Measurements from ENCODE around the gene CASKIN2. TPM values are rescaled to one million over a fixed set of nuclear protein-coding genes. Genes with fewer than 3 reads are reported as not detected.
A peak's percentile ranks its signal among the peaks of the same experiment; 100 is the strongest.

CASKIN2 gene
- total RNA-seq, 4 donors from 2014 or later: 9.5 to 12.2 (median 10.4) TPM

DNA sequence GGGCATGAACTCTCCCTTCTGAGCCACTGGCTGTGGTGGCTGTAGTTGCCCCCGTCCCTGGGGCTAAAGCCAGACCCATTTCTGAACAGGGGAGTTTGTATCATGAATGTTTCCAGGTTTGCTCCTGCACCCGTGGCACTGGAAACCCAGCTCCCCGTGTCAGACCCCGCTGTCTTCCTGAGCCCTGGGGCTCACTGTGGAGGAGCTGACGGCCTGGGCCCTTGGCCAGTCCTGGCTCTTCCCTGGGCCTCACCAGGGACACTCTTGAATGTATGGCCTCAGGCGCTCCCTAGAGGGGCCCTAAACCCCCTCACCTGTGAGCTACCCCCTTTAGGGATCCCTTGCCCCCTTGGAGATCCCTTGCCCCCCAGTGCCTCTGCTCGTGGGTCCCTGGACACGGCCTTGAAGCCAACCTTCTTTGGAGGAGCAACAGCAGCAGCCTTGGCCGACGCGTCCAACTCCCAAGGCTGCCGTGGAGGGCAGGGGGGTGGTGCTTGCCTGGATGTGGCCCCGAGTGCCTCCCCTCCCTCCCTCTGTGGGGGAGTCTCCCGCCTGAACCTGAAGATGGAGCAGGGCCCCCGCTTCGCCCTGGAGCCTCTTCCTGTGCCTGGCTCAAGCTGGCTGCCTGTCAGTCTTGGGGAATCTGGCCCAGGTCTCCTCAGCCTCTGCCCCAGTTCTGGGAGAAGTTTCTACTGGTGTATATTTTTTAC is 15.9 kb downstream of the CASKIN2 start:
- intact Hi-C loops (cut with DNase I): loop anchor here (10.0 kb wide), 3 partner anchors 65 to 255 kb away; no protein-coding TSS in a partner anchor
- WGBS, 2 donors: 50% methylated on average over 2 to 4 of the region's 16 CpGs
- no peak for TF ChIP-seq POLR2A (IDR thresholded peaks at IDR 0.05)
- TF ChIP-seq, protein P1, sequence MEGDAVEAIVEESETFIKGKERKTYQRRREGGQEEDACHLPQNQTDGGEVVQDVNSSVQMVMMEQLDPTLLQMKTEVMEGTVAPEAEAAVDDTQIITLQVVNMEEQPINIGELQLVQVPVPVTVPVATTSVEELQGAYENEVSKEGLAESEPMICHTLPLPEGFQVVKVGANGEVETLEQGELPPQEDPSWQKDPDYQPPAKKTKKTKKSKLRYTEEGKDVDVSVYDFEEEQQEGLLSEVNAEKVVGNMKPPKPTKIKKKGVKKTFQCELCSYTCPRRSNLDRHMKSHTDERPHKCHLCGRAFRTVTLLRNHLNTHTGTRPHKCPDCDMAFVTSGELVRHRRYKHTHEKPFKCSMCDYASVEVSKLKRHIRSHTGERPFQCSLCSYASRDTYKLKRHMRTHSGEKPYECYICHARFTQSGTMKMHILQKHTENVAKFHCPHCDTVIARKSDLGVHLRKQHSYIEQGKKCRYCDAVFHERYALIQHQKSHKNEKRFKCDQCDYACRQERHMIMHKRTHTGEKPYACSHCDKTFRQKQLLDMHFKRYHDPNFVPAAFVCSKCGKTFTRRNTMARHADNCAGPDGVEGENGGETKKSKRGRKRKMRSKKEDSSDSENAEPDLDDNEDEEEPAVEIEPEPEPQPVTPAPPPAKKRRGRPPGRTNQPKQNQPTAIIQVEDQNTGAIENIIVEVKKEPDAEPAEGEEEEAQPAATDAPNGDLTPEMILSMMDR (IDR thresholded peaks at IDR 0.05): no peak

DNA sequence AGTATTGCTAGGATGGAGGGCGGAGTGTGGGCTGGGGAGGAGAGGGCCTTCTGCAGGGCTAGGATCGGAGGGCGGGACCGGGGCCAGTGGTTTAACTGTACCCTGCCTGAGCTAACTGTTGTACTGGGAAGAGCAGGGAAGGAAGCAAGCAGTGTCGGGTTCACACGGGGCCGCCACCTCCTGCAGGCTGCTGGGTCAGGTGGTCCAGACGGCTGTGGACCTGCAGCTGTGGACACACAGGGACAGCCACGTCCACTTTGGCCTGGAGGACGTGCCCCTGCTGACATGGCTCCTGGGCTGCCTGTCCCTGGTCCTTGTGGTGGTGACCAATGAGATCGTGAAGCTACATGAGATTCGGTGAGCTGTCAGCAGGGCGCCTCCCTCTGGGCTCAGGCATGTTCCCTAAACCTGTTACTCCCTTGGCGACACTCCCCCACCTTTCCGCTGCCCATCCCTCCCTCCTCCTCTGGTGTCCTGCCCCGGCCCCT is 16.6 kb downstream of the CASKIN2 start:
- WGBS, 2 donors: 50 to 58% methylated on average over 11 of the region's 16 CpGs

More for the DNA sequence above, 15.9 kb downstream of the CASKIN2 start:
- Histone ChIP-seq H3K27ac (peak overlapping the region in 3 of 4 donors; percentile 39 to 48 (median 48)), H3K27me3 (no peaks in the 10 kb centered on the region), H3K4me3 (no peak overlapping the region), H3K9me3 (no peaks in the 10 kb centered on the region), H3K36me3 (peaks cover 10 to 100% (median 16%) of the 10 kb centered on the region in 3 donors), H3K4me1 (peaks cover 0 to 50% (median 0%) of the 10 kb centered on the region in 3 donors)
- DNase-seq: no peak

DNA sequence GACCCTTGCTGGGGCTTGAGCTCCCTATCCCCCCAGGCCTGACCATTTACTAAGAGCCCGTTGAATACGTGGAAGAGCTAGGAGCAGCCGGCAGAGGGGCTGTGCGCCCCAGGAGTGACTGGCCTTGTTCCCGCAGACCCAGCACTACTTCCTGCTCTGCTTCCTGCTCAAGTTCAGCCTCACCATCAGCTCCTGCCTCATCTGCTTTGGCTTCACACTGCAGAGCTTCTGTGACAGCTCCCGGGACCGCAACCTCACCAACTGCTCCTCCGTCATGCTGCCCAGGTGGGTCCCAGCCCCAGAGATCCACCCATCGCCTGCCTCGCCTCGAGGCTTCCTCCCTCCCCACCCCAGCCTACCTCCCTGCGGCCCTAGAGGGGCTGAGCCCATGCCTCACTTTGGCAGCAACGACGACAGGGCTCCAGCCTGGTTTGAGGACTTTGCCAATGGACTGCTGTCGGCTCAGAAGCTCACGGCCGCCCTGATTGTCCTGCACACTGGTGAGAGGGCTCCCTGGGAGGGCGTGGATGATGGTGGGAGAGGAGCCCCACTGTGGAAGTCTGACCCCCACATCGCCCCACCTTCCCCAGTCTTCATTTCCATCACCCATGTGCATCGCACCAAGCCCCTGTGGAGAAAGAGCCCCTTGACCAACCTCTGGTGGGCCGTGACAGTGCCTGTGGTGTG is 17.2 kb downstream of the CASKIN2 start:
- Histone ChIP-seq H3K27me3 (no peaks in the 10 kb centered on the region), H3K4me3 (no peak overlapping the region), H3K4me1 (peaks cover 0 to 42% (median 0%) of the 10 kb centered on the region in 3 donors), H3K27ac (peak overlapping the region in 1 of 4 donors; percentile 48), H3K9me3 (no peaks in the 10 kb centered on the region), H3K36me3 (peaks cover 14 to 100% (median 23%) of the 10 kb centered on the region in 3 donors)
- no peak for DNase-seq
- TF ChIP-seq POLR2A (IDR thresholded peaks at IDR 0.05): no peak
- TF ChIP-seq, protein P1 (IDR thresholded peaks at IDR 0.05): no peak
- WGBS, 2 donors: 54 to 80% methylated on average over 8 to 9 of the region's 21 CpGs
- intact Hi-C loops (cut with DNase I): loop anchor here (10.0 kb wide), 1 partner anchor 63 kb away; no protein-coding TSS in a partner anchor

More for the DNA sequence above, 16.6 kb downstream of the CASKIN2 start:
- Histone ChIP-seq H3K9me3 (no peaks in the 10 kb centered on the region), H3K36me3 (peaks cover 12 to 100% (median 19%) of the 10 kb centered on the region in 3 donors), H3K27ac (peak overlapping the region in 3 of 4 donors; percentile 39 to 48 (median 48)), H3K4me3 (no peak overlapping the region), H3K27me3 (no peaks in the 10 kb centered on the region), H3K4me1 (peaks cover 0 to 48% (median 0%) of the 10 kb centered on the region in 3 donors)
- no peak for DNase-seq
- TF ChIP-seq POLR2A (IDR thresholded peaks at IDR 0.05): no peak
- TF ChIP-seq, protein P1 (IDR thresholded peaks at IDR 0.05): no peak
- intact Hi-C loops (cut with DNase I): loop anchor here (10.0 kb wide), 1 partner anchor 64 kb away; no protein-coding TSS in a partner anchor

DNA sequence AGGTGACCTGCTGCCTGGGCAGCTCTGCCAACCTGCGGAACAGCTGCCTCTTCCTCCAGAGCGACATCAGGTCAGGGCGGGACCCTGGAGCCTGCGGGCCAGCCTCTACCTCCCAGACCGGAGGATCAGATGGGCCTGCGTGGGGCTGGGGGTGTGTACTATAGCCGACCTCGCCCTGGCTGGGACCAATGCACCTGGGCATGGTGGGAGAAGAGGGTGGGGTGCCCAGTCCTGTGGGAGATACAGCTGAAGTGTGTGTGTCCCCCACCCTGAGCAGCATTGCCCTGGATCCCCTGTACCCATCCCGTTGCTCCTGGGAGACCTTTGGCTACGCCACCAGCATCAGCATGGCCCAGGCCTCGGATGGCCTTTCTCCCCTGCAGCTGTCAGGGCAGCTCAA is 19.3 kb downstream of the CASKIN2 start:
- H3K4me1 ChIP-seq: peaks cover 0 to 28% (median 0%) of the 10 kb centered on the region in 3 donors
- H3K9me3 ChIP-seq: no peaks in the 10 kb centered on the region
- no peak overlapping the region for H3K4me3 ChIP-seq
- DNase-seq: no peak
- WGBS, 2 donors: 90 to 94% methylated on average over 5 to 6 of the region's 11 CpGs
- intact Hi-C loops (cut with DNase I): loop anchor here (10.0 kb wide), 1 partner anchor 61 kb away; no protein-coding TSS in a partner anchor
- no peaks in the 10 kb centered on the region for H3K27me3 ChIP-seq
- peaks cover 20 to 100% (median 40%) of the 10 kb centered on the region in 3 donors for H3K36me3 ChIP-seq
- TF ChIP-seq, protein P1 (IDR thresholded peaks at IDR 0.05): no peak
- no peak for TF ChIP-seq POLR2A (IDR thresholded peaks at IDR 0.05)
- H3K27ac ChIP-seq: no peak overlapping the region

Measured in esophagus squamous epithelium (tissue), 5 donors.